ENCODE results near the gene KSR1.
A peak's percentile ranks its signal among the peaks of the same experiment; 100 is the strongest.

KSR1 gene

DNA sequence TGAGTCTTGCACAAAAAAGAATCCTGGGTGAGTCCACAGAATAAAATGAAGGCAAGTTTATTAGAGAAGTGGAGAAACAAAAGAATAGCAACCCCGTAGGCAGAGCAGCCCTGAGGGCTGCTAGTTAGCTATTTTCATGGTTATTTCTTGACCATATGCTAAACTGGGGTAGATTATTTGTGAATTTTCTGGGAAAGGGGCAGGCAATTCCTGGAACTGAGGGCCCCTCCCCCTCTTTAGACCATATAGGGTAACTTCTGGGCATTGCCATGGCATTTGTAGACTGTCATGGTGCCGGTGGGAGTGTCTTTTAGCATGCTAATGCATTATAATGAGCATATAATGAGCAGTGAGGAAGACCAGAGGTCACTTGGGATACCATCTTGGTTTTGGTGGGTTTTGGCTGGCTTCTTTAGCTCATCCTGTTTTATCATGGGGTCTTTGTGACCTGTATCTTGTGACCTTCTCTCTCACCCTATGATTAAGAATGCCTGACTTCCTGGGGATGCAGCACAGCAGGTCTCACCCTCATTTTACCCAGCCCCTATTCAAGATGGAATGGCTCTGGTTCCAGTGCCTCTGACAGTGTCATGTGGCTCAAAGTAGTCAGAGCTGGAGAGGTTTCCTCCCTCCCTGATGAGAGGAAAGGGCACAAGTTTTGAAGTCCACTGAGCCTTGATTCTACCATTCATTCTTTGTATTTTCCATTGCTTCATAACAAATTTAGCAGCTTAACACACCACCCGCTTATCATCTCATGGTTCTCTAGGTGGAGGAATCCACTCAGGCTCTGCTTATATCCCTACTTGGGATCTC lies 119.1 kb downstream of the KSR1 start:
- DNase-seq, result no peak

DNA sequence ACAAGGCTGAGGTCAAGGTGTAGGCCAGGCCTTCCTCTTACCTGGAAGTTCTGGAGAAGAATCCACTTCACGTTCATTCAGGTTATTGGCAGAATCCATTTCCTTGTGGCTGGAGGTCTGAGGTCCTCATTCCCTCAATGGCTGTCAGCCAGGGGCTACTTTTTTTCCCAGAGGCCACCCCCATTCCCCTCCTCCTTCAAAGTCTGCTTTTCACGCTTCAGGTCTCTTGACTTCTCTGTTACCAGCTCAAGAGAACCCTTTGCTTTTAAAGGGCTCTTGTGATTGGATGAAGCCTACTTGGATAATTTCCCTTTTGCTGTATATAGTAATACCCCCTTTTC lies 119.6 kb downstream of the KSR1 start:
- no peak for DNase-seq

DNA sequence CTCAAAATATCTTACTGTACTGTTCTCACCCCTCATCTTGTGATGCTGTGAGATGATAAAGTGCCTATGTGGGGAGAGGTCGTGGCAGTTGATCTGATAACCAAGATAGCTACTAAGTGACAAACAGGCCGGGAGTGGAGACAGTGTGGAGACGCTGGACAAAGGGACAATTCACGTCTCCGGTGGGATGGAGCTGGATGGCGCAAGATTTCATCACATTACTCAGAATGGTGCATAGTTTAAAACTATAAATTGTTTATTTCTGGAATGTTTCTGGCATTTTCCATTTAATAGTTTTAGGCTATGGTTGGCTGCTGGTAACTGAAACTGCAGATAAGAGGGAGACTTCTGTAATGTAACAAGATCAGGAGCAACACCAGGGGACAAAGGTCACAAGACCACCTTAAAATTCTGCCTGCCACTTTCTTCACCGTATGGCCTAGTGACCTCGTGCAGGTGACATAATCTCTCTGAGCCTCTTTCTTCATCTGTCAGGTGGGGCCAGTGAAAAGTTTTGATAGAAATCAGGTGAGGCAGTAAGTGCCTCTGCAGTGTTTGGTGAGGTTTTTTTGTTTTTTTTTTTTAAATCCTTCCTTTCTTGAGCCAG lies 120.3 kb downstream of the KSR1 start:
- no peak for DNase-seq

DNA sequence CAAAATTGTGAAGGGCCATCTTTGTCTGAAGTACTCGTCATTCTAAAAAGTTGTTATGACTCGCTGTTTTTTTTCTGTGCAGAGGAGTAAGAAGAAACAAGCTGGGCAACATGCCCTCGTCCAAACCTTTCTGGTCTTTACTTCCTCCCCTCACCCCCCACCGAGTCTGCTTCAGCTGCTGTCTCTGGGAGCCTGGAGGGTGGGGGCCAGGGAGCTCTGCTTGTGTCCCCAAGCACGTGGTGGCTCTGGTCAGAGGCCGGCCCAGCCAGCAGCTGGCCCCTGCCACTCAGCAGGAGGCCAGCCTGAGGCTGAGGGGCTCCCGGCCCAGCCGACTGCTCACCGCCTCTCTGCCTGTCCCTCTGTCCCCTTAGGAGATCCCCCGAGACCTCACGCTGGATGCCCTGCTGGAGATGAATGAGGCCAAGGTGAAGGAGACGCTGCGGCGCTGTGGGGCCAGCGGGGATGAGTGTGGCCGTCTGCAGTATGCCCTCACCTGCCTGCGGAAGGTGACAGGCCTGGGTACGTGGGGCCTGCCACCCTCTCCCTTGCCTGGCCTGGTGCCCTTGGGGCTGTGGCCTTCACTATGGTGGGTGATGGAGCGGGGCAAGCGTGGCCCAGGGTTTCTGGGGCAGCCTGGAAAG lies 121.0 kb downstream of the KSR1 start:
- peak; percentile 41 for DNase-seq

DNA sequence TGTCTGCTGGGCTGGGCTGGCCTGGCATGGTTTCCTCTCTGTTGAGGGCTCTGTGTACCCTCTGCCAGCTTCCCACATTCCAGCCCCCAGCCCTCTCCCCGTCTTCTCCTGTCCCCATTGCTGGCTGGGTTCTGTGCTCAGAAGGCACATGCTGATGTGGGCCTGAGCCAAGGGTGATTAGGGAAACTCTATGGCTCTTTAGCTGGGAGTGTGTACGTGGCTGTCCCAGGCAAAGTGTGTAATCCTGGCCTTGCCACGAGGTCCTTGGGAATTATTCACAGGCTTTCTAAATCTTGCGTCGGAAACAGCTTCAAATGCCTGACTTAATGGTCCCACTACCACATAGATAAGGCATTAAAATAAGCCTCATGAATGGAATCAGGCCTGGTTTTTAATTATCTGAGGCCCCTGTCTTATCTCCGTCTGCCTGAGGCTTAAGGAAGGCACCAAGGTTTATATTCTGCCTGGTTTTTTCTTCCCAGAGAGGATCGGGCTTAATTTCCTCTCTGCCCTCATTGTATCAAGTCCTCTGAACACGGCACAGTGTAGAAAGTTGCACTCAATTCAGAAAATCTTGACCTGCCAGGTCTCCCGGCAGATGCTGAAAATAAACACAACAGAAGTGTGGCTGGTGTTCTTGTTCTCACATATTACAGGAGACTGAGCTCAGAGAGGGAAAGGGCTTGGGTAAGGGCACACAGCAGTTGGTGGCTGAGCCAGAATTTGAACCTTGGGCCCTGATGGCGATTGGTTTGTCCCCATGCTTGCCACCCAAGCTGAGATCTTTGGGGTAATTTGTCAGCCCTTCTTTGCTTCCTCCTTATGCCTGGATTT lies 121.9 kb downstream of the KSR1 start:
- DNase-seq, result no peak

DNA sequence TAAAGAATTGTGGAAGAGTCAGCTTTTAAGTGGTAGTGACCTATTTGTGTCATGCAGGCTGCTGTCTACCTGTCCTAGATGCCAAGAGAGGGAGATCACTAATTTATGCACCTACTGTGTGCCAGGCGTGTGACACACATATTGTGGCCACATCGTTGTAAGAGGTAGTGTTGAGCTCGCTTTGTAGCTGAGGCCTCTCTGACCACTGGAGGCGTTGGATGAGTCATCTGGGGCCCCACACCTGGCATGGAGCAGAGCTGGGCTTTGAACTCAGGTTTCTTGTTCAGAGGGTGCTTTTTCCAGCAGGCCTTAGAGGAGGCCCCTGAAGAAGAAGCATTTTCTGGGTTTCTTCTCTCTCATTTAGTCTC lies 122.5 kb downstream of the KSR1 start:
- no peak for DNase-seq

DNA sequence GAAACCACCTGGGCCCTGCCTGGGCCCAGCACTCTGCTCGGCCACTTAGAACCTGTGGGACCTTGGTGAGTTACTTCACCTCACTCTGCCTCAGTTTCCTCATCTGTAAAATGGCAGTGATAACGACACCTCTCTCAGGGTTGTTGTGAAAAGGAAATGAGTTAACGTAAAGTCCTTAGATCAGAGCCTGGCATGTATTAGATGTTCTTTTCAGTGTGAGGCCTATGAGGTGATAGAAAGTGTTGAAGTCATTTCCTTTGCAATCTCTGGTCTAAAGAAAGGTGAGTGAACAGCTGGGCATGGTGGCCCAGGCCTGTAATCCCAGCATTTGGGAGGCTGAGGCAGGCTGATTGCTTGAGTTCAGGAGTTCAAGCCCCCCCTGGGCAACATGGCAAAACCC lies 123.1 kb downstream of the KSR1 start:
- no peak for DNase-seq

DNA sequence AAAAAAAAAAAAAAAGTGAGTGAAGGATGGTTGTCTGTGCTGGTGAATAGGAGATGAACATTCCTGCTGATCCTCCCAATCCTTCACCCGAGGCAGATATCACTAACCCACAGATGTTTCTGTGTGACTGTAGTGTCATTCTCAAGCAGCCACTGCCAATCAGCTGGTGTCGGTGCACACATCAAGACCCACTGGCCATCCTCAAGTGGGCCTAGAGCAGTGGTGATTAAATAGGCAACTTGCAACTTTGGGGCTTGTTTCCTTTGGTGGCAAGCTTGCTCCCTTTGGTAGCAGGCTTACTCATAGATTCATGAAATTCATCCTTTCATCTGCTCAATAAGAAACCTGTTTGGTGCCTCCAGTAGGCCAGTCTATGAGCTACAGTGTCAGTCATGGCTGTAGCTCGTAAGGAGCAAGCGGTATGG lies 123.7 kb downstream of the KSR1 start:
- DNase-seq, result no peak

DNA sequence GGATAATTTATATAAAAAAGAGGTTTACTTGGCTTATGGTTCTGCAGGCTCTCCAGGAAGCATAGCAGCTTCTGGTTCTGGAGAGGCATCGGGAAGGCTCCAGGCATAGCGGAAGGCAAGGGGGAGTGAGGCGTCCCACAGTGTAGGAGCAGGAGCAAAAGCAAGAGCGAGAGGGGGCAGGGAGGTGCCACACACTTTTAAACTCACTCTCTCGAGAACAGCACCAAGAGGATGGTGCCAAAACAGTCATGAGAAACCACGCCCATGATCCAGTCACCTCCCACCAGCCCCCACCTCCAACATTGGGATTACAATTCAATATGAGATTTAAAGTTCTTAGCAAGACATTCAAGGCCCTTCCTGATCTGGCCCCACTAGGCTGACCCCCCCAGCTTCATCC lies 124.8 kb downstream of the KSR1 start:
- no peak for DNase-seq

DNA sequence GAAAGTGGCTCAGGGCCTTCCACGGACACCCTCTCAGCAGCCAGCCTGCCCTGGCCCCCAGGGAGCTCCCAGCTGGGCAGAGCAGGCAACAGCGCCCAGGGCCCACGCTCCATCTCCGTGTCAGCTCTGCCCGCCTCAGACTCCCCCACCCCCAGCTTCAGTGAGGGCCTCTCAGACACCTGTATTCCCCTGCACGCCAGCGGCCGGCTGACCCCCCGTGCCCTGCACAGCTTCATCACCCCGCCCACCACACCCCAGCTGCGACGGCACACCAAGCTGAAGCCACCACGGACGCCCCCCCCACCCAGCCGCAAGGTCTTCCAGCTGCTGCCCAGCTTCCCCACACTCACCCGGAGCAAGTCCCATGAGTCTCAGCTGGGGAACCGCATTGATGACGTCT lies 126.4 kb downstream of the KSR1 start:
- no peak for DNase-seq

DNA sequence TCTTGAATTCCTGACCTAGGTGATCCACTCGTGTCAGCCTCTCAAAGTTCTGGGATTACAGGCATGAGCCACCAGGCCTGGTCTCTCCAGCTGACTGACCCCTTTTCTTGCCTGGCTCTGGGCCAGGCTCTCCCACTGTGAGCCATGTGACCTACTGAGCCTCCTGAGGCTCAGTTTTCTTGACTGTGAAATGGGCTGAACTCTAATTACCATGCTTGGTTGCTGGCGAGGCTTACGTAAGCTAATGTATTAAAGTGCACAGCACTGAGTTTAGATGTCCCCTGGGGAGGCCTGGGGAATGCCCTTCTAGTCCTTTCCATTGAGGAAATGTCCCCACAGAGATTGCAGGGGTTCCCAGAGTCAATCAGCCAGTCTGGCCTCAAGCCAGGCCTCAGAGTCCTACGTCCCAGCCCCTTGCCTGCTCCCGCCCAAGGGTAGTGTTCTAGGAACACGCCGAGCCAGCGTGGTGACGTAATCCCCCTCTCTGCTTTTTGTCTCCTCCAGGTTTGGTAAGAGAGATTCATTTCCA lies 129.0 kb downstream of the KSR1 start:
- DNase-seq, result no peak

DNA sequence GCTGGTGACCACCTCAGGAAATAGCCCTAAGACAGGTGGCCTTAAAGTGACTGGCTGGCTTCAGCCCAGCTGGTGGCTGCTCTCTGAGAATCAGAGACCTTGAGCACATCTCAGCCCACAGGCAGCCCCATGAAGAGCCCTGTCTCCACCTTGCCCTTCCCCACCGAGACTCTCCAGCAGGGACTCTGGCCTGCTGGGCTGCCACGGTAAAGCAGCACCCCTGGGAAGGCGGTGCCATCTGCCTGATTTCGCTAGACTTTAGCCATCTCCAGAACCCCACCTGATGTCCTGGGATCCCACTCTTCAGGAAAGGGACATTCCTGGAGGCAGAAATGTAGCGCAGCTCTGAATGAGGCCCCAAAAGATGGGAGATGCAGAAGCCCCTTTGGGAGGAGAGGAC lies 129.5 kb downstream of the KSR1 start:
- DNase-seq, result no peak

DNA sequence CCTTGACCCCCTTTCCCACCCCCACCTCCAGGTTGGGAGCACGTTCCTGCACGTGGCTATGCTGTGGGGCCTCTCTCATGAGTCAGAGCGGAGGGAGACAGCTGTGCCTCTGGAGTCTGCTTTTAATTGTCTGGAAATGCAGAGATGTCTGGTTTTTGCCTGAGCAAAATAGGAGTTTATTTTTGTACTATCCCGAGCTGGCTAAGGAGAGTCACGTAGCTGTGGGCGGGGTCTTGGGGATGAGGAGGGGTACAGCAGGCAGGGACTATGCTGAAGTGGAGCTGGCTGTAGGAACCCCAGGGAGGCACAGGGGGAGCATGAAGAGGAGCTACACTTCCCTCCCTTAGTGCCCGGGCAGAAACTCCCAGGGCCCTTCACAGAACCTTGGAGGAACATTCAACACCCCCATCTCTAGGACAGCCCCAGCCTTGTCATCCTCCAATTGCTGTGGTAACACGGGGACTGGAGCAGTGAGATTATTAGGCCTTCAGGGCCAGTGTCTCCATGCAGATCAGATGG lies 130.0 kb downstream of the KSR1 start:
- no peak for DNase-seq

DNA sequence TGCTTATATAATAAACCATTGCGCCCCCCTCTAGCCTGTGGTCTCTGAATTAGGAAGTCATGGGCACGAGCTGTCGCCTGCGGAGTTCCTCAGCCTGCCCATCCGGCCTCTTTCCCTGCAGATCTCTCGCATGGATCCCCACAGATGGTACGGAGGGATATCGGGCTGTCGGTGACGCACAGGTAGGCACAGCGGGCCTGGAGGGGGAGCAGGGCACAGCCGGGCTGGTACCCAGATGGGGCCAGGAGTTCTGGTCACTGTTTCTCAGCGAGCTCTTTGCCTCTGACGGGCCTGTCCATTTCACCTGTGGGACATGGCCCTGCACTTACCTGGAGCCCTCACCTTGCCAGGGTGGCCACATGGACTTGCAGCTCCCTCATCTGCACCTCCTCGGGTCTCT lies 132.1 kb downstream of the KSR1 start:
- no peak for DNase-seq

DNA sequence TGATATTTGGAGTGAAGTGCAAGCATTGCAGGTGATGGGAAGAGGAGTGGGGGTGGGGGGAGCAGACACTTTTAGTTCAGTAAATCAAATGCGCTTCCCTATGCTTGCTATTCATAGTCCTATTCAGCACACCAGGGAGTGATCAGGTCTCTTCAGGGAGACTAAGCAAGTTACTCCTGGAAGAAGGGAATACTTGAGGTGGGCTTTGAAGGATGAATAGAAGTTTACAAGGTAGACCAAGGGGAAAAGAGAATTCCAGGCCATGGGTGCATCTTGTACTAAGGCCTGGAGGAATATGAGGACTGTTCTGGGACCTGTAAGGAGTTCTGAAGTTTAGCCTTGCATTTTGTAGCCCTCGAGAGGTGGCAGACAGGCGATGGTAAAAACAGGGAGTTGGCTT lies 134.6 kb downstream of the KSR1 start:
- DNase-seq, result no peak

DNA sequence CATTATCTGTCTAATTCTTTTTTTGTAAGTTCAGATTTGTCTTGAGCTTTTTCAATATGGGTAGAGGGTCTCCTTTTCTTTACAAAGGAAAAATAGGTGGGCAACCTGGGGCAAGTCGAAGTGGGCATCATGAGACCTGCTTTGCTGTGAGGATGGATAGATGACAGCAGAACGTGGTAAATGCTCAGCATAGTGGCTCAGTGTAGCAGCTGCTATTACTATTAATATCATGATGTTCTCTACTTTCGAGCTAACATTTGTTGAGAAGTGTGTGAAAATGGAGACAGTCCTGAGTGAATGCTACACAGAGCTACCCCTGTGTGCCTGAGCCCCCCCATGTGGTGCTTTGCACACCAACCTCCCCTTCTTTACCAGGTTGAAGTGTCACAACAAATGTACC lies 135.7 kb downstream of the KSR1 start:
- DNase-seq, result no peak

DNA sequence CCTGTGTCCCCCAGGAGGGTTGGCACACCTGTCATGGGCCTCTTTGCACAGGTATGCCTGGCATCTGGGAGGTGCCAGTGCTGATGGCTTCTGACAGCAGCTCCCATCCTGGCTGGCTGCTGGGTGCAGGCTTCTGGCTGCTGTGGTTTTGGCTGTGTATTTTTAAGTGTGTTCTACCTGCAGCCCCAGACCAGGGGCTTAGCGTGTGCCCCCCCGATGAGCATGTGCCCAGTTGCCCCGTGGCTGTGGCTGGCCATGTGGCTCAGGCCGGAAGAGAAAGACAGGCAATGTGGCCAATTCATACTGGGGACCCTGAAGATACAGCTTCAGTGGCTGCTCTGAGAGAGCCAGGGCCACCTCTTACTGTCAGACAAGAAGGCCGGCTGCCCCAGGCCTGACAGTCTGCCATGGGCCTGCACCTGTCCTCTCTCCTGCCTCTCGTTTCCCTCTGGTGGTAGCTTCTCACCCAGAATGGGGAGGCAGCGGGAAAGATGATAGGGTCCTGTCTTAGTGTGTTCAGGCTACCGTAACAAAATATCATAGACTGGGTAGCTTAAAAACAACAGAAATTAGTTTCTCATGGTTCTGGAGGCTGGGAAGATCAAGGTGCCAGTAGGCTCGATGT lies 137.1 kb downstream of the KSR1 start:
- no peak for DNase-seq

DNA sequence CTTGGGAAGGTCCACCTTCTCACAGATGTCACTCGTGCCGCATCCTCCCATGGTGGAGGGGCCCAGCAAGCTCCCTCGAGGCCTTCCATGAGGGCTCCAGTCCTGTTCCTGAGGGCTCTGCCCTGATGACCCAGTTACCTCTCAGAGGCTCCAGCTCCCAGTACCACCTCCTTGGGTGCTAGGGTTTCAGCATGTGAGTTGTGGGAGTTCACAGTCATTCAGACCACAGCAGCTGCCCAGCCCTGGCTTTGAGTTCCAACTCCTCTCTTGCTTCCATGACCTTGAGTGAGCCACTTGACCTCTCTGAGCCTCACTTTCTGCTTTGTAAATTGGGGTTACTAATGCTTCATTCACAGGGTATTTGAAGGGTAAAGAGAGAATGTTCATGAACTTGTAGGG lies 137.6 kb downstream of the KSR1 start:
- no peak for DNase-seq

DNA sequence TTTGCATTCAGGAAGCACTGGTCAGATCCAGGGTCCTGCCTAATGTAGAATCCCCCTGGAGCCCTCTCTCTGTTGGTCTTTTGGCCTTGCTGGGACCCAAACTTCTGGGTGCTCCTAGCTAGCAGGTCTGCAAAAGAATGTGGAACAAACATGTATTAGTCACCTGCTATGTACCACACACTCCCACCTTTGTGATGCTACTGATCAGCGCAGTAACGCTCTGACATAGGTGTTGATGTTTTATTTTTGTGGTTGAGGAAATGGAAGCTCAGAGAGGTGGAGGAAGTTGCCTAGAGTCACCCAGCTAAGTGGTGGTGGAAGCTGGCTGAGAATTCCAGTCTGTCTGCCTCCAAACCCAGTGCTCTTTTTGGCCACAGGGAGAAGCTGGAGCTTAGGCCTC lies 139.0 kb downstream of the KSR1 start:
- DNase-seq, result no peak

DNA sequence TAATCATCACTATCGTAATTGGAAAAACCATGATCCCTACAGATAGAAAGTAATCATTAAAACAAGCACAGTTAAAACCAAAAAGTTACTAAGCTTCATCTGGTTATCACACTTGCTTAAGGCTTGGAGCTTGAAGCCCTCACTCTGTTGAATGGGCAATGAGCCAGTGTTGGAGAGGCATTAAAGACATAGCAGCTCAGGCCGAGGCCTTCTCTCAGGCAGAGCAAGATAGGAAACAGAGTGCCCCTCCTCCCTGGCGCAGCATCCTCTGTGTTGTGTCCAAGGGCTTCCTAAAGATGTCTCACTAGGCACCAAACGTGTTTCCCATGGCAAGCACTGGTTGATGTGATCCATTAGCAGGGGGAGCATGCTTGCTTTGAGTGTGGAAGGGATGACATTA lies 139.8 kb downstream of the KSR1 start:
- DNase-seq, result no peak

DNA sequence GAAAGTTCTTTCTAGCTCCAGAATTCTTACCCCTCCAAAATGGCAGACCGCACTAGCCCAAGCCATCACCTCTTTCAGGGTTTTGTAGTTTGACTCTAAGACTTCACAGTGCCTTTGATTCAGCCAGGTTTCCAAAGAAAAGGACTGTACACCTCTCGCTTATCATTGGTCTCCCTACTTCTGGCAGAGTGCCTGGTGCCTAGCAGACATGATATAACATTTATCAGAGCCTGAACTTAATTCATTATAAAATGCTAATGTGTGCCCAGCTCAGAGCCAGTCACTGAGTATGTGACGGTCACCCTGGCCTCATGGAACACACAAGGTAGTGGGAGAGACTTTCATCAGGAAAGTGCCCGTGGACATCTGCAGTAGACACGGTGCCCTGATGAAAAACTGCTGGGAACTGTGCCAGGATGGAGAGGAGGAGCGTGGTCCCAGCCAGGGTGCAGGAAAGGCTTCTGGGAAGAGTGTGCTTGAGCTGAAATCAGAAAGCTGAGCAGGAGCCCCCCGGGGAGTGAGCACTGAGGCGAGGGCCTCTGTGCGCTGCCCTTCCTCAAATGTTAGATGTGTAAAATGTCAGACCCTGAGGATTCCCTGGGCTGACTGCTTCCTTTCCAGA lies 140.4 kb downstream of the KSR1 start:
- DNase-seq, result no peak

DNA sequence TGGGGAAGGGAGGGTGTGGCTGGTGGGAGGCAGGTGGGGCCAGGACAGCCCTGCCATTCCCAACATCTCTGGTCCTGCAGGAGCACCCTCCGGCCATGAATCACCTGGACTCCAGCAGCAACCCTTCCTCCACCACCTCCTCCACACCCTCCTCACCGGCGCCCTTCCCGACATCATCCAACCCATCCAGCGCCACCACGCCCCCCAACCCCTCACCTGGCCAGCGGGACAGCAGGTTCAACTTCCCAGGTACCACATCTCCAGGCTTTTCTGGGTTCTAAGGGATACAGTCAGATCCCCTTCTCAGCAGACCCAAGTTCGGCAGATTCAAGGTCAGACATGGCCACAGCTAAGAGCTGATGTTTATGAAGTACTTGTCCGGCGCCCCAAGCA lies 140.9 kb downstream of the KSR1 start:
- DNase-seq, result no peak
